Mesendoderm (in vitro differentiated cells): ENCODE results near the gene LENG1.

Source experiments
- DNase-seq: peaks from one replicate; pipeline ENCODE4 v3.0.0; 2013
- H2AK5ac ChIP-seq: 2 replicates; pipeline ENCODE4 v1.6.1; 2013; ENCODE audit warnings: low read length, inconsistent platforms
- H2BK120ac ChIP-seq: 2 replicates; pipeline ENCODE4 v1.6.1; 2013; ENCODE audit warnings: low read depth, mild to moderate bottlenecking, low read length, moderate library complexity, mixed read lengths
- H2BK15ac ChIP-seq: replicated peaks from 2 replicates; pipeline ENCODE4 v1.6.1; 2013; ENCODE audit warnings: low read depth, mild to moderate bottlenecking, moderate library complexity
- H2BK5ac ChIP-seq: 2 replicates; pipeline ENCODE4 v1.6.1; 2013; ENCODE audit warnings: low read length, inconsistent platforms
- H3K18ac ChIP-seq: 2 replicates; pipeline ENCODE4 v1.6.1; 2013; ENCODE audit warnings: mild to moderate bottlenecking, low read length, mixed read lengths
- H3K23ac ChIP-seq: one replicate; pipeline ENCODE4 v1.6.1; 2013; ENCODE audit warnings: low read length
- H3K27ac ChIP-seq: 2 replicates; pipeline ENCODE4 v1.5.1; 2013; ENCODE audit warnings: low read depth, mild to moderate bottlenecking, inconsistent platforms, low read length, moderate library complexity
- H3K27me3 ChIP-seq: 2 replicates; pipeline ENCODE4 v1.6.1; 2013; ENCODE audit warnings: low read length, control low read depth, mild to moderate bottlenecking, inconsistent platforms; ENCODE audit not compliant: insufficient read depth, poor library complexity
- H3K36me3 ChIP-seq: 2 replicates; pipeline ENCODE4 v1.6.1; 2013; ENCODE audit warnings: low read length, inconsistent platforms; ENCODE audit not compliant: control insufficient read depth, insufficient read depth
- H3K4ac ChIP-seq: one replicate; pipeline ENCODE4 v1.6.1; 2013; ENCODE audit warnings: low read depth, mild to moderate bottlenecking, low read length, moderate library complexity
- H3K4me1 ChIP-seq: 2 replicates; pipeline ENCODE4 v1.6.1; 2013; ENCODE audit warnings: low read depth, low read length, inconsistent platforms; ENCODE audit not compliant: control insufficient read depth
- H3K4me2 ChIP-seq: 2 replicates; pipeline ENCODE4 v1.6.1; 2013; ENCODE audit warnings: low read length
- H3K4me3 ChIP-seq: 2 replicates; pipeline ENCODE4 v1.5.1; 2013; ENCODE audit warnings: mild to moderate bottlenecking, low read length
- H3K56ac ChIP-seq: one replicate; pipeline ENCODE4 v1.6.1; 2013; ENCODE audit warnings: low read length
- H3K79me1 ChIP-seq: 2 replicates; pipeline ENCODE4 v1.6.1; 2013; ENCODE audit warnings: low read length, inconsistent platforms
- H3K79me2 ChIP-seq: 2 replicates; pipeline ENCODE4 v1.6.1; 2013; ENCODE audit warnings: mild to moderate bottlenecking, low read length; ENCODE audit not compliant: control insufficient read depth, insufficient read depth
- H3K9ac ChIP-seq: 2 replicates; pipeline ENCODE4 v1.6.1; 2013; ENCODE audit warnings: low read length, inconsistent platforms
- H4K5ac ChIP-seq: one replicate; pipeline ENCODE4 v1.6.1; 2013; ENCODE audit warnings: low read length
- H4K8ac ChIP-seq: one replicate; pipeline ENCODE4 v1.6.1; 2013; ENCODE audit warnings: low read depth, mild to moderate bottlenecking, control low read depth, low read length, moderate library complexity
- WGBS: extraction: QIAGEN DNeasy Blood & Tissue Kit; methylation state at CpG from one replicate; pipeline ENCODE4 v1.1.7; 2013; ENCODE audit warnings: low lambda C conversion rate, missing lambda C conversion rate; ENCODE audit not compliant: insufficient coverage; ENCODE audit errors: extremely low coverage; 5-methylcytosine and 5-hydroxymethylcytosine counted together

The LENG1 gene

DNA sequence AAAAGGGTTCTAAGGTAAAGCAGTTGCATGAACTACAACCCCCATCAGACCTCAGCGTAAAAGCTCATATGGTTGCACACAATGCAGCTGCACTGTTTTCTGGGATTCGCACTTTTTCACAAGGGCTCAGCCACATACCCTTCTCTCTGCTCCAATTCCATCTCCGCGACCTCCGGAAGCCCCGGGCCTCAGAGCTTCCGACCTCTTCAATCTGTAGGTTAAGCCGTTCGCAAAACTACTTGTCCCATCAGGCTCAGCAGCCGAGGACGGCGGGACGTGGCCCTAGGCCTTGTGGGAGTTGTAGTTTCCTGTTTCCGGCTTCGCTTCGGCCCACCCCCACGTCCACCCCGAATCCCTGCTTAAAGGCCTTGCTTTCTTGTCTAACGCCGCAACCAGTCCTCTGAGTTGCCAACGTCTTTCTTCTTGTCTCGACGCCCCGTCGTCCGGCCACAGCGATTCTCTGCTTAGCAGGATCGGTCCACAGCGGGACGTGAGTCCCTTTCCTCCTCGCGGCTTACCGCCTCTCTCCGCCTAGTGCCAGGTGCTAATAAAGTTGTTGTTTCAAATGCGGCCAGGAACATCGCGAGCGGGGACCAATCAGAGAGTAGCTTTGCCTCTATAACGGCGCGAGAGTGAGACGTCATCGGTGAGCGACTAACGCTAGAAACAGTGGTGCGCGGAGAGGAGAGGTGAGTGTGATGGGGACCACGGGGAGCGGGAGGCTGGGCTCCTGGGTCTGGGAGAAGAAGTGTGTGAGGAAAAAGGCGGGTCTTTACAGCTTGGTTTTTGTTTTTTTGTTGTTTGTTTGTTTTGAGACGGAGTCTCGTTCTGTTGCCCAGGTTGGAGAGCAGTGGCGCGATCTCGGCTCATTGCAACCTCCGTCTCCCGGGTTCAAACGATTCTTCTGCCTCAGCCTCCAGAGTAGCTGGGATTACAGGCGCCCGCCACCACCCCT lies 44.1 kb downstream of the LENG1 start, which contains the start of the genes PRPF31 and TFPT:
PRPF31 (plus strand) TSS at position 646 of the 955 bp plus-strand sequence. CDS start 2,525 bp downstream, outside the sequence.
TFPT (minus strand) TSS at position 549 of the 955 bp plus-strand sequence; CDS start at position 161, 388 bp downstream.
- no peaks in the 10 kb centered on the region for H3K27me3 ChIP-seq
- peak; percentile 99 for DNase-seq
- H3K4me3 ChIP-seq, result peak within 1 kb of the TSS; percentile 90
- no peak within 1 kb of the TSS for H2AK5ac ChIP-seq
- no peak within 1 kb of the TSS for H3K27ac ChIP-seq
- peak within 1 kb of the TSS; percentile 59 for H3K23ac ChIP-seq
- H3K4ac ChIP-seq, result peak within 1 kb of the TSS; percentile 39
- H2BK15ac ChIP-seq, result no peak within 1 kb of the TSS
- peak within 1 kb of the TSS; percentile 90 for H3K56ac ChIP-seq
- peaks cover 5% of the 10 kb centered on the region for H3K36me3 ChIP-seq
- peak within 1 kb of the TSS; percentile 82 for H3K4me2 ChIP-seq
- H3K79me1 ChIP-seq, result peaks cover 10% of the 10 kb centered on the region
- H2BK5ac ChIP-seq, result peak within 1 kb of the TSS; percentile 53
- no peak within 1 kb of the TSS for H3K18ac ChIP-seq
- H4K8ac ChIP-seq, result no peak within 1 kb of the TSS
- no CpG with 5 or more reads among the region's 60 CpGs for whole genome bisulfite sequencing
- H3K79me2 ChIP-seq, result peaks cover 8% of the 10 kb centered on the region
- no peak within 1 kb of the TSS for H2BK120ac ChIP-seq
- no peak within 1 kb of the TSS for H4K5ac ChIP-seq
- no peaks in the 10 kb centered on the region for H3K4me1 ChIP-seq
- peak within 1 kb of the TSS; percentile 87 for H3K9ac ChIP-seq

DNA sequence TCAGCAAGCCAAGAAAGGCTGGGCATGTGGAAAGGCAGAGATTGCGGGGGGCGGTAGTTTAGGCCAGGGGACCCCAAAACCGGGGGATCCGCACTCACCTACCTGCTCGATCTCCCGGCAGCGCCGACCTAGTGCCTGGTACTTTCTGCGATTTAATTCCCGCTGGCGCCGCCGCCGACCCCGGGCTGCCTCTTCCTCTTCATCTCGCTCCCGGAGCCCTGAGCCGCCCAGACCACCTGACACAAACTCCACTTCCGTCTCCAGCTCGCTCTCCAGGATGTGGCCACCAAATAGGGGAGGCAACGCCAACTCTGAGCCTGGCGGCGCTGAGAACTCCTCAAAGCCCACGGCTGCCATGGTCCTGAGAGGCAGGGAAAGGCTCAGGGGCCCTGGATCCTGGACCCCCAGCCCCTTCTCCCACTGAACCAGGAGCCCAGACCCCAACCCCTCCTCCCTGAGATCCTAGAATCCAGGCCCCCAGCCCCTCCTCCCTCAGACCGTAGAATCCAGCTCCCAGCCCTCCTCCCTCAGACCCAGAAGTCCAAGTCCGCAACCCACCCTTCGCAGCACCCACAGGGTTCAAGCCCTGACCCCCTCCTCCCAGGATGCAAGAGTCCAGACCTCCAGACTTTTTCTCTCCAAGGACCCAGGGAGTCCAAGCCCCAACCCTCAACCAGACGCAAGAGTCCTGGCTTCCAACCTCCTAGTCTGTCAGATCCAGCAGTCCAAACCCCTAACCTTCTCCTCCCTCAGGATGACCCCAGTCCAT lies 45.0 kb downstream of the LENG1 start:
- H3K27me3 ChIP-seq, result no peaks in the 10 kb centered on the region
- H2BK5ac ChIP-seq, result no peak overlapping the region
- H3K18ac ChIP-seq, result no peak overlapping the region
- H3K79me2 ChIP-seq, result peaks cover 8% of the 10 kb centered on the region
- H3K23ac ChIP-seq, result peak overlapping the region; percentile 59
- no peak overlapping the region for H4K5ac ChIP-seq
- H4K8ac ChIP-seq, result no peak overlapping the region
- peak overlapping the region; percentile 90 for H3K56ac ChIP-seq
- no peak overlapping the region for H3K27ac ChIP-seq
- peaks cover 3% of the 10 kb centered on the region for H3K36me3 ChIP-seq
- no peak overlapping the region for H2AK5ac ChIP-seq
- H3K4me3 ChIP-seq, result peak overlapping the region; percentile 61
- no peak overlapping the region for H2BK15ac ChIP-seq
- peak overlapping the region; percentile 39 for H3K4ac ChIP-seq
- H3K9ac ChIP-seq, result peak overlapping the region; percentile 87
- no peak overlapping the region for H2BK120ac ChIP-seq
- no peak for DNase-seq
- H3K79me1 ChIP-seq, result peaks cover 10% of the 10 kb centered on the region
- no CpG with 5 or more reads among the region's 28 CpGs for WGBS
- no peaks in the 10 kb centered on the region for H3K4me1 ChIP-seq
- peak overlapping the region; percentile 82 for H3K4me2 ChIP-seq

DNA sequence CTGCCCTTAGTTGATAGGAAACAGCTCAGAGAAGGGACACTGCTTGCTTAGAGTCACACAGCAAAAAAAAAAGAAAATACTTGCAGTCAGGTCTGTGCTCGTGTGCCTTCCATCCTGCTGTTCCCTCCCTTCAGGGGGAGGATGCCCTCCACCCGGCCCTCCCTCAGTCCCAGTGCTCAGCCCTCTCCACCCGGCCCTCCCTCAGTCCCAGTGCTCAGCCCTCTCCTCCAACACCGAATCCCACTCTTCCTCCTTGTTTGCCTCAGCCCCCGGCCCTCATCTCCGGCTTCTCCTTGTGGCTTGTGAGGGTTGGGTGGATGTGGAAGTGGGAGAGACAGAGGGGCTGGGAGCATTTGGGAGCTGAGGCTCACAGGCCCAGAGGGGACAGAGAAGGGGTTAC lies 49.9 kb downstream of the LENG1 start:
- Histone ChIP-seq H3K79me1 (peaks cover 3% of the 10 kb centered on the region), H2BK15ac (no peak overlapping the region), H3K36me3 (peaks cover 1% of the 10 kb centered on the region), H3K79me2 (no peaks in the 10 kb centered on the region), H3K4ac (no peak overlapping the region), H3K18ac (no peak overlapping the region), H4K5ac (no peak overlapping the region), H3K9ac (no peak overlapping the region), H2AK5ac (no peak overlapping the region), H3K27ac (no peak overlapping the region), H3K4me1 (no peaks in the 10 kb centered on the region), H3K27me3 (no peaks in the 10 kb centered on the region), H3K56ac (no peak overlapping the region), H4K8ac (no peak overlapping the region), H2BK5ac (no peak overlapping the region), H3K4me2 (no peak overlapping the region), H3K4me3 (no peak overlapping the region), H2BK120ac (no peak overlapping the region), H3K23ac (no peak overlapping the region)
- WGBS, result no CpG with 5 or more reads among the region's 6 CpGs
- no peak for DNase-seq

DNA sequence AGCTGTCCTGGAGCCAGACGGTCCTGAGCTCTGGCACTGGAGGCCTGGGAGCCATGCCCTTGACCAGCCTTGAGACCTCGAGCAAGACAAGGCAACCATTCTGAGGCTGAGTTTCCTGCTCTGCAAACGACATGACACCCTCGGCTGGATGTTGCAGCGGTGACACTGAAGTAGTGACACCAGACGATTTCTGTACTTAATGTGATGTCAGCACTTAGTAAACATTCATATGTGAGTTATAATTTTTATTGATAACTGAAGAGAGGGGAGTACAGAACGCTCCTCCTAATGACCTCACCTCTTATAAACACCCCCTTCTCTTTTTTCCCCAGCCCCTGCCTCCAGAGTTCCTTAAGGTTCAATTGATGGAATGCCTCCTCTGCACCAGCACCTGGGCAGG lies 51.0 kb downstream of the LENG1 start:
- WGBS, result no CpG with 5 or more reads among the region's 7 CpGs

DNA sequence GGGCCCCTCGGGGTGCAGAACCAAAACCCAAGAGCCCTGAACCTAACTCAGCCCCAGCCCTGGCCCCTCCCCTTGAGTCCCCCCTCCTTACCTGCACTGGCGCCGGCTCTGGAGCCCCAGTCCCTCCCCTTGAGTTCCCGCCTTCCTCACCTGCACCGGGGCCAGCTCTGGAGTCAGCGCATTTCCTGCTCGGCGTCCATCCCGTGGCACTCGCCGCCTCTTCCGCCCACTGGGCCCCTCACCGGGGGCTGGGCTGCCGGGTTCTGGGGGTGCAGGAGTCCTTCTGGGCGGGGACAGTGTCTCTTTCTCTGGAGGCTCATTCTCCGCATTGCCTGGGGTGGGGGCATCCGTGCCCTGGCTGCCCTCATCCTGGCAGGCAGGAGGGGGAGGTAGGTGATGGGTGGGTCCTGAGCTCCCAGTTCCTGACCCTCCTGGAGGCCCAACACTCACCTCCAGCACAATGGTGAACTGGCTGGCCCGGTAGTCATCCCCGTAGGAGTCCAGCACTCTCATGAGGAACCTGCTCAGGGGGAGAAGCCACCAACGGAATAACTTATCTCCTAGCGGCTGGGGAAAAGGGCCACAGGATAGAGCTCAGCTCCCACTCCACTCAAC lies 51.5 kb downstream of the LENG1 start:
- Histone ChIP-seq H2BK15ac (no peak overlapping the region), H3K4me1 (no peaks in the 10 kb centered on the region), H4K8ac (no peak overlapping the region), H3K9ac (no peak overlapping the region), H3K56ac (no peak overlapping the region), H3K36me3 (peaks cover 1% of the 10 kb centered on the region), H3K27me3 (no peaks in the 10 kb centered on the region), H3K4ac (no peak overlapping the region), H4K5ac (no peak overlapping the region), H2BK5ac (no peak overlapping the region), H2AK5ac (no peak overlapping the region), H3K23ac (no peak overlapping the region), H3K4me2 (no peak overlapping the region), H3K4me3 (no peak overlapping the region), H2BK120ac (no peak overlapping the region), H3K79me1 (peaks cover 3% of the 10 kb centered on the region), H3K27ac (no peak overlapping the region), H3K79me2 (peaks cover 6% of the 10 kb centered on the region), H3K18ac (no peak overlapping the region)
- no peak for DNase-seq
- no CpG with 5 or more reads among the region's 21 CpGs for WGBS

More for the DNA sequence above, 51.0 kb downstream of the LENG1 start:
- Histone ChIP-seq H3K9ac (no peak overlapping the region), H3K27ac (no peak overlapping the region), H3K4me3 (no peak overlapping the region), H3K36me3 (peaks cover 1% of the 10 kb centered on the region), H2BK120ac (no peak overlapping the region), H3K56ac (no peak overlapping the region), H3K18ac (no peak overlapping the region), H3K4me1 (no peaks in the 10 kb centered on the region), H3K27me3 (no peaks in the 10 kb centered on the region), H3K4me2 (no peak overlapping the region), H3K4ac (no peak overlapping the region), H3K23ac (no peak overlapping the region), H3K79me1 (peaks cover 3% of the 10 kb centered on the region), H2BK15ac (no peak overlapping the region), H4K8ac (no peak overlapping the region), H4K5ac (no peak overlapping the region), H2AK5ac (no peak overlapping the region), H2BK5ac (no peak overlapping the region), H3K79me2 (peaks cover 3% of the 10 kb centered on the region)
- no peak for DNase-seq
